Prostate gland (tissue), 2 donors: Measurements from ENCODE around the gene MRGPRD. TPM values are rescaled to one million over a fixed set of nuclear protein-coding genes. Genes with fewer than 3 reads are reported as not detected.
A peak's percentile ranks its signal among the peaks of the same experiment; 100 is the strongest.

Experiments used
- DNase-seq: peaks from one replicate; pipeline ENCODE4 v3.0.0-alpha.2; 2019; ENCODE audit warnings: low spot score
- H3K27ac ChIP-seq, 2 donors: fragments of 200-600 bp; sonication (generic); 2 replicates each; pipeline ENCODE4 v1.5.1; 2017 to 2019
- H3K27me3 ChIP-seq: fragments of 200-600 bp; sonication (generic); replicated peaks from 2 replicates; pipeline ENCODE4 v1.5.1; 2019; ENCODE audit not compliant: insufficient read depth
- H3K36me3 ChIP-seq, 2 donors: fragments of 200-600 bp; sonication (generic); 1 replicate in 1 of 2; 2 replicates in 1 of 2; pipeline versions ENCODE4 v1.5.1 to v1.8.1; 2017 to 2019
- H3K4me1 ChIP-seq: fragments of 200-600 bp; sonication (generic); replicated peaks from 2 replicates; pipeline ENCODE4 v1.5.1; 2019
- H3K4me3 ChIP-seq, 2 donors: fragments of 200-600 bp; sonication (generic); 2 replicates each; pipeline ENCODE4 v1.5.1; 2017 to 2019
- H3K9me3 ChIP-seq: fragments of 200-600 bp; sonication (generic); 2 replicates; pipeline ENCODE4 v1.5.1; 2017
- POLR2A ChIP-seq: fragments of 450-650 bp; IDR thresholded peaks from one replicate; pipeline ENCODE4 v1.6.1; 2016; ENCODE audit warnings: antibody characterized with exemption, mild to moderate bottlenecking
- POLR2AphosphoS5 ChIP-seq: sonication (generic); formaldehyde crosslinking; IDR thresholded peaks from one replicate; pipeline ENCODE4 v1.6.1; 2017; ENCODE audit warnings: antibody characterized with exemption
- WGBS: methylation state at CpG from one replicate; pipeline ENCODE4 v1.1.5; 2018; 5-methylcytosine and 5-hydroxymethylcytosine counted together
- intact Hi-C: fragments of 100-400 bp; cut with DNase I; formaldehyde crosslinking; loops from one replicate; pipeline ENCODE4 v1.14.2; 2022
- total RNA-seq, 2 donors: library from RNA; depleted of rRNA; stranded (reverse); fragments of >200 nt; gene quantifications; one replicate each; pipeline ENCODE4 v1.1.0, GENCODE V29; 2016
- TF ChIP-seq, protein P1 (sequence below), 4 experiments: fragments of 200-600 bp in 2 of 4; fragments of 450-650 bp in 2 of 4; sonication (generic) in 2 of 4; IDR thresholded peaks; 1 replicate in 3 of 4; 2 replicates in 1 of 4; pipeline ENCODE4 v1.5.1; 2016 to 2019; ENCODE audit warnings: antibody characterized with exemption in 4 of 4, mild to moderate bottlenecking in 2 of 4, moderate library complexity in 2 of 4

MRGPRD gene
- total RNA-seq, 2 donors from 2014 or later: not detected

DNA sequence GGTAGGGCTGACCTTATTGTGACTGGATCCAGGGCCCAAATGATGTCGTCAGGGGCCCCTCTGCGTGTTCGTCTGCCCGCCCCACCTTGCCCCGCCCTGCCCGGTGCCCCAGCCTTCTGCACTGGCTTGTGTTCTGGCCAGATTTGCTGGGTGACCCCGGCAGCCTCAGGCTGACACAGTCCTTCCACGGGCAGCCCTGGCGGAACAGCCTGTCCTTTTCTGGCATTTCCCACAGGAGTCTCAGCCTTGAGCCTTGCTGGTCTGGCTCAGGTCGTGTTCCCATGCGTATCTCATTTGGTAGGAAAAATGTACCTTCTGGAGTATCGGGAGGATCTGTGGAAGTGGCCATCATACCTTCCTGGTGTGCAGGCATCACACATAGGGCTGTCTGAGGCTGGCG, 46.1 kb downstream of the MRGPRD start:
- 76% methylated on average over 13 of the region's 13 CpGs for WGBS
- no peak for TF ChIP-seq POLR2A
- TF ChIP-seq, protein P1, sequence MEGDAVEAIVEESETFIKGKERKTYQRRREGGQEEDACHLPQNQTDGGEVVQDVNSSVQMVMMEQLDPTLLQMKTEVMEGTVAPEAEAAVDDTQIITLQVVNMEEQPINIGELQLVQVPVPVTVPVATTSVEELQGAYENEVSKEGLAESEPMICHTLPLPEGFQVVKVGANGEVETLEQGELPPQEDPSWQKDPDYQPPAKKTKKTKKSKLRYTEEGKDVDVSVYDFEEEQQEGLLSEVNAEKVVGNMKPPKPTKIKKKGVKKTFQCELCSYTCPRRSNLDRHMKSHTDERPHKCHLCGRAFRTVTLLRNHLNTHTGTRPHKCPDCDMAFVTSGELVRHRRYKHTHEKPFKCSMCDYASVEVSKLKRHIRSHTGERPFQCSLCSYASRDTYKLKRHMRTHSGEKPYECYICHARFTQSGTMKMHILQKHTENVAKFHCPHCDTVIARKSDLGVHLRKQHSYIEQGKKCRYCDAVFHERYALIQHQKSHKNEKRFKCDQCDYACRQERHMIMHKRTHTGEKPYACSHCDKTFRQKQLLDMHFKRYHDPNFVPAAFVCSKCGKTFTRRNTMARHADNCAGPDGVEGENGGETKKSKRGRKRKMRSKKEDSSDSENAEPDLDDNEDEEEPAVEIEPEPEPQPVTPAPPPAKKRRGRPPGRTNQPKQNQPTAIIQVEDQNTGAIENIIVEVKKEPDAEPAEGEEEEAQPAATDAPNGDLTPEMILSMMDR (IDR thresholded peaks at IDR 0.05): no peak
- no peak for TF ChIP-seq POLR2AphosphoS5
- intact Hi-C loops: no loop called here
- peaks cover 9 to 10% of the 10 kb centered on the region in 2 donors for H3K36me3 ChIP-seq
- no peak overlapping the region for H3K4me3 ChIP-seq
- no peaks in the 10 kb centered on the region for H3K9me3 ChIP-seq
- H3K27ac ChIP-seq: peak overlapping the region; percentile 15 to 56
- no peaks in the 10 kb centered on the region for H3K4me1 ChIP-seq
- DNase-seq: no peak
- H3K27me3 ChIP-seq: no peaks in the 10 kb centered on the region

GRCh38 chr11:68934321-68934645, 46.5 kb downstream of the MRGPRD start:
- Histone ChIP-seq H3K9me3 (no peaks in the 10 kb centered on the region), H3K27me3 (no peaks in the 10 kb centered on the region), H3K36me3 (peaks cover 9 to 10% of the 10 kb centered on the region in 2 donors), H3K27ac (peak overlapping the region; percentile 15 to 56), H3K4me1 (no peaks in the 10 kb centered on the region), H3K4me3 (no peak overlapping the region)
- intact Hi-C loops: no loop called here
- DNase-seq: no peak
- 92% methylated on average over 12 of the region's 12 CpGs for WGBS
- TF ChIP-seq, protein P1 (IDR thresholded peaks at IDR 0.05): no peak
- no peak for TF ChIP-seq POLR2A
- no peak for TF ChIP-seq POLR2AphosphoS5

GRCh38 chr11:68933605-68934320, 47.0 kb downstream of the MRGPRD start:
- peak overlapping the region; percentile 15 to 56 for H3K27ac ChIP-seq
- TF ChIP-seq POLR2A (no peak), POLR2AphosphoS5 (no peak)
- TF ChIP-seq, protein P1 (IDR thresholded peaks at IDR 0.05): no peak

DNA sequence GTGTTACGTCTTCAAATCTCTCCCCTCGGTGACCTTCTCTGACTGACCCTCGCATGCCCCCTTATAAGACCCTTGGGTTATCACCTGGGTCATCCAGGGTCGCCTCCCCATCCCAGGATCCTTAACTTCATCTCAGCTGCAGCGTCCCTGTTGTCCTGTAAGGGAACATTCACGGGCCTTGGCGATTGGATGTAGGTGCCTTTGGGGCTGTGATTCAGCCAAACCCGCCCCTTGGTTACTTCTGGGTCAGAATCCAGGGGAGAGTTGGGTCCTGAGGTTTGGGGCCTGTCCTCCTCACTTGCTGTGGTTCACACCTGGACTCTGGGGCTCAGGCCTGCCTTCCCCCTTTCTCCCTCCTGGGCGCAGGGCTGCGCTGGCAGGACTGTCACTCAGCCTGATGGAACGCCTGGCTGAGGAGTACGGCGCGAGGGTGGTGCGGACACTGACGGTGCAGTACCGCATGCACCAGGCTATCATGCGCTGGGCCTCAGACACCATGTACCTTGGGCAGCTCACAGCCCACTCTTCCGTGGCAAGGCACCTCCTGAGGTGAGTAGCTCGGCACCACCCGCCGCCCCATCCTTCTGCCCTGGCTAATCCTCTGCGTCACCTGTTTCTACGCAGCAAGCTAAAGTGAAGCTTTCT, 47.7 kb downstream of the MRGPRD start:
- Histone ChIP-seq H3K9me3 (no peaks in the 10 kb centered on the region), H3K27ac (peak overlapping the region; percentile 15 to 56), H3K27me3 (no peaks in the 10 kb centered on the region), H3K36me3 (peaks cover 10 to 13% of the 10 kb centered on the region in 2 donors), H3K4me3 (no peak overlapping the region), H3K4me1 (no peaks in the 10 kb centered on the region)
- intact Hi-C loops: no loop called here
- WGBS: 97% methylated on average over 24 of the region's 24 CpGs
- DNase-seq: no peak
- TF ChIP-seq, protein P1 (IDR thresholded peaks at IDR 0.05): no peak
- TF ChIP-seq POLR2A: no peak
- TF ChIP-seq POLR2AphosphoS5: no peak

More at GRCh38 chr11:68933605-68934320, 47.0 kb downstream of the MRGPRD start:
- Histone ChIP-seq H3K36me3 (peaks cover 10 to 13% of the 10 kb centered on the region in 2 donors), H3K27me3 (no peaks in the 10 kb centered on the region), H3K4me3 (no peak overlapping the region), H3K4me1 (no peaks in the 10 kb centered on the region), H3K9me3 (no peaks in the 10 kb centered on the region)
- DNase-seq: no peak
- WGBS: 58% methylated on average over 17 of the region's 17 CpGs
- intact Hi-C loops: no loop called here
